Measurements from ENCODE around the gene ABCC12. TPM values are rescaled to one million over a fixed set of nuclear protein-coding genes. Genes with fewer than 3 reads are reported as not detected.

ABCC12 gene
- total RNA-seq, 1 donor from 2014 or later = not detected

Other genes with a start within 250 kb of the ABCC12 start
- gene LONP2, start 88.3 kb upstream of the ABCC12 start, total RNA-seq = 69.3 TPM
- gene ABCC11, start 91.5 kb upstream of the ABCC12 start, total RNA-seq = 0.41 TPM
- 47.6 TPM for gene SIAH1, start 229.4 kb upstream of the ABCC12 start, total RNA-seq